ENCODE results near the gene POU6F1.

DNA sequence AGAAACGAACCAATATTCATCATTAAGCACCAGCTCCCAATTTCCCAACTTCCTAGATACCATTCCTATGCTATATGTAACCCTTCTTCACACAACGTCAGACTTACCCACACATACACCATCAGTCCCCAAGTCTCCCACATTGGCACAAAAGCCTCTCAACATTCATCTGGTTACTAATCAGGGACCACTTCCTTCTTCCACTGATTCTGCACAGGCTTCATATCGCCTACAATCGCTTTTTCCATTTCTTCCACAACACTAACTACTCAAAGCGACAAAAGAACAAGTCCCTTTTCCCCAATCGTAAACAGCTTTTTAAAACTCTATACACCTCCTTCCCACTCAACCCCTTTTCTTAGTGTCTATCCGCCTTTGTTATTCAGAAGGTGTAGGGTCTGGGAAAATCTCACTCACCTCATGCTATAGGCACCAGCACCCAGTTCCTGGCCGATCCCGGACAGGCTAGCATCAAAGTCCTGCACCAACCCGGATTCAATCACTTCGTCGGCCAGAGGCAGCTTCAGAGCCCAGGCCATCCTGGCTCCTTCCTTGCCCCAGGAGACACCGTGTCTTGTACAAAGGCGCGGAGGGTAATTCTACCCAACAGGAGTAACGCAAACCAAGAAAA lies 45.9 kb downstream of the POU6F1 start:
- TF ChIP-seq TOX (CRISPR knock-in tag; IDR thresholded peaks at IDR 0.05; ENCODE audit: borderline replicate concordance) (no peak), RARB (CRISPR knock-in tag; IDR thresholded peaks at IDR 0.05) (no peak), ZNF8 (CRISPR knock-in tag; IDR thresholded peaks at IDR 0.05) (no peak)
- TF ChIP-seq, protein P1, sequence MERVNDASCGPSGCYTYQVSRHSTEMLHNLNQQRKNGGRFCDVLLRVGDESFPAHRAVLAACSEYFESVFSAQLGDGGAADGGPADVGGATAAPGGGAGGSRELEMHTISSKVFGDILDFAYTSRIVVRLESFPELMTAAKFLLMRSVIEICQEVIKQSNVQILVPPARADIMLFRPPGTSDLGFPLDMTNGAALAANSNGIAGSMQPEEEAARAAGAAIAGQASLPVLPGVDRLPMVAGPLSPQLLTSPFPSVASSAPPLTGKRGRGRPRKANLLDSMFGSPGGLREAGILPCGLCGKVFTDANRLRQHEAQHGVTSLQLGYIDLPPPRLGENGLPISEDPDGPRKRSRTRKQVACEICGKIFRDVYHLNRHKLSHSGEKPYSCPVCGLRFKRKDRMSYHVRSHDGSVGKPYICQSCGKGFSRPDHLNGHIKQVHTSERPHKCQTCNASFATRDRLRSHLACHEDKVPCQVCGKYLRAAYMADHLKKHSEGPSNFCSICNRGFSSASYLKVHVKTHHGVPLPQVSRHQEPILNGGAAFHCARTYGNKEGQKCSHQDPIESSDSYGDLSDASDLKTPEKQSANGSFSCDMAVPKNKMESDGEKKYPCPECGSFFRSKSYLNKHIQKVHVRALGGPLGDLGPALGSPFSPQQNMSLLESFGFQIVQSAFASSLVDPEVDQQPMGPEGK (CRISPR knock-in tag; IDR thresholded peaks at IDR 0.05; ENCODE audit: borderline replicate concordance): no peak
